CD14-positive monocyte (primary cell): Measurements from ENCODE around the gene RECQL5. TPM values are rescaled to one million over a fixed set of nuclear protein-coding genes. Genes with fewer than 3 reads are reported as not detected.

Experiments used
- DNase-seq, 3 donors: peaks; one replicate each; pipeline ENCODE4 v3.0.0-alpha.2; 2011 to 2022
- H2AFZ ChIP-seq: 2 replicates; pipeline ENCODE4 v1.6.0; 2012; ENCODE audit warnings: mild to moderate bottlenecking, low read depth, low read length, inconsistent platforms; ENCODE audit not compliant: insufficient read depth, poor library complexity, severe bottlenecking
- H3K27ac ChIP-seq, 2 donors: 1 replicate in 1 of 2; 2 replicates in 1 of 2; pipeline ENCODE4 v1.5.1; 2012 to 2013; ENCODE audit warnings: low read length in 2 of 2, control low read depth in 1 of 2, inconsistent platforms in 1 of 2, low read depth in 1 of 2, mild to moderate bottlenecking in 1 of 2
- H3K27me3 ChIP-seq, 2 donors: one replicate each; pipeline versions ENCODE4 v1.6.0 to v1.6.1; 2011 to 2013; ENCODE audit warnings: low read length in 2 of 2; ENCODE audit not compliant: control insufficient read depth in 2 of 2, insufficient read depth in 2 of 2
- H3K36me3 ChIP-seq, 2 donors: replicated peaks in 1 of 2; 1 replicate in 1 of 2; 2 replicates in 1 of 2; pipeline versions ENCODE4 v1.5.1 to v1.6.1; 2012 to 2013; ENCODE audit warnings: low read length in 2 of 2, control low read depth in 1 of 2, inconsistent platforms in 1 of 2, mild to moderate bottlenecking in 1 of 2; ENCODE audit not compliant: insufficient read depth in 2 of 2, control insufficient read depth in 1 of 2
- H3K4me1 ChIP-seq, 2 donors: 1 replicate in 1 of 2; 2 replicates in 1 of 2; pipeline versions ENCODE4 v1.5.1 to v1.6.1; 2012 to 2013; ENCODE audit warnings: low read length in 2 of 2, control low read depth in 1 of 2, inconsistent platforms in 1 of 2, mild to moderate bottlenecking in 1 of 2, moderate library complexity in 1 of 2; ENCODE audit not compliant: insufficient read depth in 2 of 2, control insufficient read depth in 1 of 2
- H3K4me2 ChIP-seq: replicated peaks from 2 replicates; pipeline ENCODE3; 2012; ENCODE audit warnings: low read length, moderate library complexity, mild to moderate bottlenecking; ENCODE audit not compliant: poor library complexity, severe bottlenecking; ENCODE audit errors: extremely low read depth
- H3K4me3 ChIP-seq, 3 experiments: fragments of 200-600 bp in 1 of 3; sonication (generic) in 1 of 3; replicated peaks in 1 of 3; 1 replicate in 2 of 3; 2 replicates in 1 of 3; pipeline ENCODE4 v1.5.1; 2011 to 2013; ENCODE audit warnings: low read length in 3 of 3, mild to moderate bottlenecking in 3 of 3, control low read depth in 2 of 3, low read depth in 2 of 3, inconsistent platforms in 1 of 3, moderate library complexity in 1 of 3
- H3K79me2 ChIP-seq: 2 replicates; pipeline ENCODE4 v1.6.0; 2012; ENCODE audit warnings: mild to moderate bottlenecking, control low read depth, inconsistent platforms, low read length, moderate library complexity; ENCODE audit not compliant: insufficient read depth
- H3K9ac ChIP-seq: 2 replicates; pipeline ENCODE4 v1.6.0; 2017; ENCODE audit warnings: low read length, mild to moderate bottlenecking; ENCODE audit not compliant: insufficient read depth, poor library complexity, severe bottlenecking
- H3K9me3 ChIP-seq, 2 donors: replicated peaks in 1 of 2; 1 replicate in 1 of 2; 2 replicates in 1 of 2; pipeline versions ENCODE4 v1.5.1 to v1.6.1; 2012 to 2013; ENCODE audit warnings: low read length in 2 of 2, control low read depth in 1 of 2; ENCODE audit not compliant: control insufficient read depth in 1 of 2, insufficient read depth in 1 of 2
- H4K20me1 ChIP-seq: 2 replicates; pipeline ENCODE4 v1.6.0; 2012; ENCODE audit warnings: mild to moderate bottlenecking, low read length, control low read depth, moderate library complexity; ENCODE audit not compliant: insufficient read depth
- H3K27ac Mint-ChIP-seq, 7 donors: one replicate each; pipeline ENCODE4 v1.8.0; 2020; ENCODE audit warnings: mild to moderate bottlenecking in 7 of 7, mixed read lengths in 7 of 7, moderate library complexity in 6 of 7, inconsistent platforms in 2 of 7
- H3K27me3 Mint-ChIP-seq, 3 donors: one replicate each; pipeline ENCODE4 v1.8.0; 2021 to 2022; ENCODE audit warnings: low read depth in 3 of 3, mild to moderate bottlenecking in 3 of 3, mixed read lengths in 3 of 3, moderate library complexity in 3 of 3, inconsistent platforms in 1 of 3
- H3K36me3 Mint-ChIP-seq, 2 donors: one replicate each; pipeline ENCODE4 v1.8.0; 2020; ENCODE audit warnings: mixed read lengths in 2 of 2, inconsistent platforms in 1 of 2, mild to moderate bottlenecking in 1 of 2
- H3K4me1 Mint-ChIP-seq: one replicate; pipeline ENCODE4 v1.8.0; 2020; ENCODE audit warnings: mild to moderate bottlenecking, mixed read lengths
- H3K4me3 Mint-ChIP-seq, 2 donors: one replicate each; pipeline ENCODE4 v1.8.0; 2020; ENCODE audit warnings: mild to moderate bottlenecking in 2 of 2, mixed read lengths in 2 of 2, moderate library complexity in 1 of 2
- H3K9me3 Mint-ChIP-seq, 7 donors: one replicate each; pipeline ENCODE4 v1.8.0; 2020 to 2022; ENCODE audit warnings: mixed read lengths in 7 of 7, mild to moderate bottlenecking in 6 of 7, moderate library complexity in 6 of 7, inconsistent platforms in 2 of 7
- CTCF ChIP-seq: fragments of 200-600 bp; IDR thresholded peaks from one replicate; pipeline ENCODE4 v1.8.0; 2022; ENCODE audit warnings: antibody characterized with exemption, mild to moderate bottlenecking
- WGBS: methylation state at CpG from one replicate; pipeline ENCODE4 v1.1.5; 2013; ENCODE audit warnings: missing lambda C conversion rate; ENCODE audit not compliant: insufficient coverage; 5-methylcytosine and 5-hydroxymethylcytosine counted together
- intact Hi-C, 2 donors: fragments of 100-400 bp; cut with micrococcal nuclease; formaldehyde crosslinking; loops; one replicate each; pipeline versions ENCODE4 v1.15.0 to v1.15.1; 2023
- polyA plus RNA-seq, 3 donors: library from polyadenylated mRNA; depleted of rRNA in 1 of 3; unstranded in 2 of 3; stranded (reverse) in 1 of 3; fragments of 300-500 nt in 2 of 3; fragments of >200 nt in 1 of 3; fragmentation: Illumina TruSeq in 2 of 3; gene quantifications; 1 replicate in 2 of 3; 2 replicates in 1 of 3; pipeline ENCODE4 v1.2.3, GENCODE V29; 2012 to 2021

The RECQL5 gene
- polyA plus RNA-seq, 3 donors = 3.1 to 27.7 (median 4.4) TPM

- Mint-ChIP-seq H3K27me3 (peaks cover 0 to 4% (median 0%) of the 10 kb centered on the region in 3 donors), H3K4me1 (no peaks in the 10 kb centered on the region), H3K27ac (peak overlapping the region in 1 of 7 donors; percentile 56), H3K9me3 (no peaks in the 10 kb centered on the region), H3K36me3 (peaks cover 62 to 97% of the 10 kb centered on the region in 2 donors), H3K4me3 (no peak overlapping the region)
- no peaks in the 10 kb centered on the region for H3K27me3 ChIP-seq
- H3K4me2 ChIP-seq = no peak overlapping the region
- no peaks in the 10 kb centered on the region for H3K79me2 ChIP-seq
- TF ChIP-seq CTCF = peak; percentile 25
- no peak overlapping the region for H3K9ac ChIP-seq
- DNase-seq = no peak
- no peaks in the 10 kb centered on the region for H3K4me1 ChIP-seq
- H4K20me1 ChIP-seq = no peaks in the 10 kb centered on the region
- peaks cover 96% of the 10 kb centered on the region in 2 donors for H3K36me3 ChIP-seq
- intact Hi-C loops = no loop called here
- 95% methylated on average over 34 of the region's 36 CpGs for WGBS
- H3K4me3 ChIP-seq = no peak overlapping the region
- no peak overlapping the region for H2AFZ ChIP-seq
- H3K9me3 ChIP-seq = no peaks in the 10 kb centered on the region
- H3K27ac ChIP-seq = no peak overlapping the region
Measured at GRCh38 chr17:75619506-75620431, 47.2 kb downstream of the RECQL5 start.

GRCh38 chr17:75617675-75618074 is 49.3 kb downstream of the RECQL5 start:
- Histone ChIP-seq H4K20me1 (no peaks in the 10 kb centered on the region), H3K36me3 (peaks cover 97 to 100% of the 10 kb centered on the region in 2 donors), H3K9me3 (no peaks in the 10 kb centered on the region), H3K4me1 (no peaks in the 10 kb centered on the region), H3K4me3 (no peak overlapping the region), H3K9ac (no peak overlapping the region), H2AFZ (no peak overlapping the region), H3K79me2 (no peaks in the 10 kb centered on the region), H3K27ac (no peak overlapping the region), H3K27me3 (no peaks in the 10 kb centered on the region), H3K4me2 (no peak overlapping the region)
- no peak for DNase-seq
- H3K9me3 Mint-ChIP-seq = no peaks in the 10 kb centered on the region
- no peak for TF ChIP-seq CTCF
- 98% methylated on average over 7 of the region's 11 CpGs for WGBS
- H3K27ac Mint-ChIP-seq = no peak overlapping the region
- intact Hi-C loops = no loop called here
- peaks cover 0 to 2% (median 0%) of the 10 kb centered on the region in 3 donors for H3K27me3 Mint-ChIP-seq
- H3K4me3 Mint-ChIP-seq = no peak overlapping the region
- no peaks in the 10 kb centered on the region for H3K4me1 Mint-ChIP-seq
- H3K36me3 Mint-ChIP-seq = peaks cover 59 to 91% of the 10 kb centered on the region in 2 donors
